ENCODE results near the gene ISOC2.
A peak's percentile ranks its signal among the peaks of the same experiment; 100 is the strongest.
"Not testable (repeated sequence)": the region's sequence is repeated elsewhere in the genome, so short reads cannot be mapped to it uniquely, and the experiment has no call there.

ISOC2 gene, protein sequence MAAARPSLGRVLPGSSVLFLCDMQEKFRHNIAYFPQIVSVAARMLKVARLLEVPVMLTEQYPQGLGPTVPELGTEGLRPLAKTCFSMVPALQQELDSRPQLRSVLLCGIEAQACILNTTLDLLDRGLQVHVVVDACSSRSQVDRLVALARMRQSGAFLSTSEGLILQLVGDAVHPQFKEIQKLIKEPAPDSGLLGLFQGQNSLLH

GRCh38 chr19:55461259-55461973 is at the start of gene ISOC2:
TSS of gene ISOC2 (minus strand) at chr19:55461642. CDS start at chr19:55456486, 5,156 bp downstream.
- peak; percentile 98 to 99 for DNase-seq

DNA sequence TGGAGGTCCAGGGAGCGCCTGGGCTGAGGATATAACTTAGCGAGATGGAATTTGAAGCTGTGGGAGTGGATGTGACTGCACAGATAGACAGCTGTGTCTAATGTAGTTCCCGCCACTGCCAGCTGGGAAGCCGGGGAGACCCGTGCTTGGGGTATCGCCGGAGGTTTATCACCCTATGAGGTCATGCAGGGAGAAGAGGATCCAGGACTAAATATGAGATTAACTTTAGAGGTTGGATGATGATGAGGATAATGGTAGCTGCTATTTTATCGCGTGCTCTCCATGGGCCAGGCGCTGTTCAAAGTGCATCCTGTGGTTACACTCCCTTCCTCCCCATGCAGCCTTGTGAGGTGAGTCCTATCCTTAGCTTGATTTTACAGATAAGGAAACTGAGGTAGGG is 46.7 kb upstream of the ISOC2 start:
- no peak for DNase-seq

DNA sequence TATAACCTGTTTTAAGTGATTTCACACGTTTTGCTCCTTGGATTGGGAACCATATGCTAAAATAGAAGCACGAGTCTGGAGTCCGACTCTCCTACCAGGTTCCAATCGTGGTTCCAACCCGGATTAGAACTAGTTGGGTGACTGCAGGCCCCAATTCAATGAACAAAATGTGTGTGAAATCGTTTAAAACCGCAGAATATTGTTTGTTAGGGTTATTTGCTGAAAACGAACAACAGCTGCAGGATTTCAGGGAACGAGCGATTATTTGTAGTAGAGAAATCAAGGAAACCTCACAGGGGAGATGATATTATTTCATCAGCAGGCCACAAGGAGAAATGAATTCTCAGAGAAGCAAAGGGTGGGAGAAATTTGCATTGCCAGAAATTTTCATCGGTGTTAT is 43.5 kb upstream of the ISOC2 start:
- no peak for DNase-seq

- no peak for DNase-seq
Observed at GRCh38 chr19:55504252-55504603, 42.8 kb upstream of the ISOC2 start.

GRCh38 chr19:55503502-55504251 is 42.2 kb upstream of the ISOC2 start:
- peak; percentile 81 for DNase-seq

DNA sequence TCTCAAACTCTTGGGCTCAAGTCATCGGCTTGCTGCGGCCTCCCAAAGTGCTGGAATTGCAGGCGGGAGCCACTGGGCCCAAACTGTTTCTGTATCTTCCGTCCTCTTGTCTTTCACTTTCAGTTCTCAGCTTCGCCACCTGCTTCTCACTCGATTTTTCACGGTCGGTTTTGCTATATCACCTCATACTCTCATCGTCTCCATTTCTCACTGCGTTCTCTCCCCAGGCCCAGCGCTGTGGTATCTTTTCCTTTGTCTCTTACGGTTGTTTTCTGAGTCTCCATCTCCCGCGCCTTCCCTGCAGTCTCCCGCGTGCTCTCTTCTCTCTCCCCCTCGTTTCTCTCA is 41.7 kb upstream of the ISOC2 start:
- DNase-seq = no peak

DNA sequence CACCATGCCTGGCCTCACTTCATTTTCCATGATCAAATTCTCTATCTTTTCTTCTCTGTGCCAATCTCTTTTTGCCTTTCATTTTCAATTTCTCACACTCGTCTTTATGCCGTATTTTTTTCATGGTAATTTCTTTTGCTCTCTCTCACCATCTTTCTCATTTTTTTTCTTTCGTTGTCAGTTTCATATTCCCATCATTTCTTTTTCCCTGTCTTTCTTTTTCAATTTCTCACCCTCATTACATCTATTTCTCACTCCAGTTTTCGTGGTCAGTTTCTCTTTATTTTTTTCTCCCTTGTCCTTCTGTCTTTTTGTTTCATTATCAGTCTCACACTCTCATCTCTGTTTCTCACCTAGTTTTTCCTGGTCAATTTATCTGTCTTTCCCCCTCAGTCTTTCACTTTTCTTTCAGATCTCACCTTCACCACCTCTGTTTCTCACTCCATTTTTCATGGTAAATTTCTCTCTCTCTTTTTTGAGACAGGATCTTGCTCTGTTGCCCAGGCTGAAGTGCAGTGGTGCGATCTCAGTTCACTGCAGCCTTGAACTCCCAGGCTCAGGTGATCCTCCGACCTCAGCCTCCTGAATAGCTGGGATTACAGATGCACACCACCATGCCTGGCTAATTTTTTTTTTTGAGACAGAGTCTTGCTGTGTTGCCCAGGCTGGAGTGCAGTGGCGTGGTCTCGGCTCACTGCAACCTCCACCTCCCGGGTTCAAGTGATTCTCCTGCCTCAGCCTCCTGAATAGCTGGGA is 40.9 kb upstream of the ISOC2 start:
- DNase-seq = no peak

GRCh38 chr19:55500368-55500952 is 39.0 kb upstream of the ISOC2 start:
- no peak for DNase-seq

- DNase-seq = no peak
Observed at GRCh38 chr19:55498246-55498840, 36.9 kb upstream of the ISOC2 start.

DNA sequence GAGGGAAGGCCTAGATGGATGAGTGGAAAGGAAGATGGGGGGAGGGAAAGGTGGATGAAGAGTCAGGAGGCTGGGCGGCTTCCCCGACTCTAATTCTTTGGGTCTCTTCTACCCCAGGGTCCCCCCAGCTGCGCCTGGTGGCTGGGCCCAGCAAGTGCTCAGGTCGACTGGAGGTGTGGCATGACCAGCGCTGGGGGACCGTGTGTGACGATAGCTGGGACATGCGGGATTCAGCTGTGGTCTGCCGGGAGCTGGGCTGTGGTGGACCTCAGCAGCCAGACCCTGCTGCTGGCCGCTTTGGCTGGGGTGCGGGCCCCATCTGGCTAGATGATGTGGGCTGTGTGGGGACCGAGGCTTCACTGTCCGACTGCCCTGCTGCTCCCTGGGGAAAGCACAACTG is 36.3 kb upstream of the ISOC2 start:
- no peak for DNase-seq

DNA sequence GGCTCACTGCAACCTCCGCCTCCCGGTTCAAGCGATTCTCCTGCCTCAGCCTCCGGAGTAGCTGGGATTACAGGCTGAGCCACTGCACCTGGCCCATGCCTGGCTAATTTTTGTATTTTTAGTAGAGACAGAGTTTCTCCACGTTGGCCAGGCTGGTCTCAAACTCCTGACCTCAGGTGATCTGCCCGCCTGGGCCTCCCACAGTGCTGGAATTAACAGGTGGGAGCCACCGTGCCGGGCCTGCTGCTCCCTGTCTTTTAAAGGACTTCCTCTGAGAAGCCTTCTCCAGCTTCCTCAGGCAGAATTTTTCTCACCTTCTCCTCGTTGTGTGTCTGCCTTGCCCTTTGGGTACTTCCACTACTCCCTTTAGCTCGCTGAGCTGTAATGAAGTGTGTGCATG is 35.4 kb upstream of the ISOC2 start:
- not testable (repeated sequence) for DNase-seq

- no peak for DNase-seq
Observed at GRCh38 chr19:55495646-55496349, 34.4 kb upstream of the ISOC2 start.

GRCh38 chr19:55494172-55494761 is 32.8 kb upstream of the ISOC2 start:
- DNase-seq = no peak

DNA sequence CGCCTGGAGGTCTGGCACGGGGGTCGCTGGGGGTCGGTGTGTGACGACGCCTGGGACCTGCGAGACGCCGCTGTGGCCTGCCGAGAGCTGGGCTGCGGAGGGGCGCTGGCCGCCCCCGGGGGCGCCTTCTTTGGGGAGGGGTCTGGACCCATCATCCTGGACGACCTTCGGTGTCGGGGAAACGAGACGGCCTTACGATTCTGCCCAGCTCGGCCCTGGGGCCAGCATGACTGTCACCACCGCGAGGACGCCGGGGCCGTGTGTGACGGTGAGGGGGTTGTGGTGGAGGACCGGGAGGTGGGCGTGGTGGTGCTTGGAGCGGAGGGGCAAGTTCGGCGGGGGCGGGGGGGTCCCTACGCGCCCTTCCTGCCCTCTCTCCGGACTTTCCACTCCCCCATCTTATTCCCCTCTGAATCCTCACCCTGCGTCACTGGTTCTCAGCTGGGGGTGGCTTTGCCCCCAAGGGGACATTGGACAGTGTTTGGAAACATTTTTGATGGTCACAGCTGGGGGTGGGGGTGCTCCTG is 32.3 kb upstream of the ISOC2 start:
- DNase-seq = no peak

DNA sequence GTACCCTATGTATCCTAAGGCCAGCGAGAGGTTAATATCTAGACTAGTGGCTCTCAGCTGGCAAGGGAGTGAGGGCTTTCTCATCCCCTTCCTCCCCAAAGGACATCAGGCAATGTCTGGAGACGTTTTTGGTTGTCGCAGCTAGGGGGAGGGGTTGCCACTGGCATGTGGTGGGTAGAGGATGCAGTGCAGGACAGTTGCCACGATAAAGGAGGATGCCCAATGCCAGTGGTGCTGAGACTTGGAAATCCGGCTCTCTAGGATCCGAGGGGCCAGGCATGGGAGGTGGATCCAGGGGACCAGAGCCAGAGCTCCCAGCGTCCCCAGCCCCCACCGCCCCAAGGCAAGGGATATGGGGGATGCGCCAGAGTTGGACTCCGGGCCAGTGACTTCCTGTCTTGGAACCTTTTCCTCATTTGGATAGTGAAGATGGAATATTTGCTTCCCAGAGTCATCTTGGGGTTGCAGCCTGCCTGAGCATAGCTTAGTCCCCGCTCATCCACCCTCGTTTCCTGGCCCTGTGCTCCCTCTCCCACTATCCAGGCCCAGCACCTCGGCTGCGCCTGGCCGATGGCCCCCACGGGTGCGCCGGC is 31.7 kb upstream of the ISOC2 start:
- no peak for DNase-seq

DNA sequence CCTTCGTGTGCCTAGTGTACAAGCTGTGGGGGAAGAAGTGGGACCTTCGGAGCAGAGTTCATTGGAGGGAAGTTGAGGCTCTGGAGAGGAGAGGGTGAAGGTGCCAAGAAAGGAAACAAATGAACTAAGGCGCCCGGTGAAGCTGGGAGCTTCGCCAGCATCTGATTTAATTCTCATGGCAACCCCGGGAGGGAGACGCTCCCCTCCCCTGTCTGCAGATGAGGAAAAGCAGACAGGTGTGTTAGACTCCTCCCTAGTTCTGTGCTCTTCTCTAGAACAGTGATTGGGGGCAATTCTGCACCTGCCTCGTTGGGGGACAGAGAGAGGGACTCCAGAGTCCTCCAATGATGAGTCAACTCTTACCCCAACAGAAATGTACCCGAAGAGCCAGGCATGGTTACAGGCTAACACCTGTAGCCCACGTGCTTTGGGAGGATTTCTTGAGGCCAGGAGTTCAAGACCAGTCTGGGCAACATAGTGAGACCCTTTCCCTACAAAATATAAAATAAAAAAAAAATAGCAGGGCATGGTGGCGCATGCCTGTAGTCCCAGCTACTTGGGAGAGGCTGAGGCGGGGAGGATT is 31.0 kb upstream of the ISOC2 start:
- no peak for DNase-seq

- DNase-seq = no peak
Observed at GRCh38 chr19:55491546-55492360, 30.3 kb upstream of the ISOC2 start.

GRCh38 chr19:55490478-55491432 is 29.3 kb upstream of the ISOC2 start:
- no peak for DNase-seq

All from Kasumi-1 (cell line).